SK-N-MC (cell line): ENCODE measurements around the gene SLC15A1.
A peak's percentile ranks its signal among the peaks of the same experiment; 100 is the strongest.
"Not testable (repeated sequence)": the region's sequence is repeated elsewhere in the genome, so short reads cannot be mapped to it uniquely, and the experiment has no call there.

ENCODE experiments used
- DNase-seq: peaks from one replicate; pipeline ENCODE4 v3.0.0-alpha.2; 2011; ENCODE audit warnings: low read depth, low spot score
- H3K27ac ChIP-seq: fragments of 200-600 bp; sonication (generic); 2 replicates; pipeline ENCODE4 v1.5.1; 2016; ENCODE audit warnings: mixed run types
- H3K36me3 ChIP-seq: fragments of 200-600 bp; sonication (generic); 2 replicates; pipeline ENCODE4 v1.6.1; 2017; ENCODE audit warnings: antibody characterized with exemption, low read length, mixed read lengths; ENCODE audit not compliant: insufficient read depth
- H3K4me3 ChIP-seq: fragments of 200-600 bp; sonication (generic); 2 replicates; pipeline ENCODE4 v1.5.1; 2016
- H3K9ac ChIP-seq: fragments of 200-600 bp; sonication (generic); 2 replicates; pipeline ENCODE4 v1.8.0; 2017; ENCODE audit warnings: mixed run types, mixed read lengths; ENCODE audit not compliant: insufficient read length
- H3K9me3 ChIP-seq: fragments of 200-600 bp; sonication (generic); 2 replicates; pipeline ENCODE4 v1.6.1; 2017; ENCODE audit warnings: low read depth, mild to moderate bottlenecking, antibody characterized with exemption, low read length, moderate library complexity, mixed read lengths
- EZH2 ChIP-seq: fragments of 200-600 bp; sonication (generic); IDR thresholded peaks from one replicate; pipeline ENCODE4 v1.6.1; 2017; ENCODE audit warnings: antibody characterized with exemption
- FOXP2 ChIP-seq: optimal IDR thresholded peaks from 2 replicates; pipeline ENCODE3; 2011; ENCODE audit warnings: mild to moderate bottlenecking, moderate library complexity; ENCODE audit not compliant: insufficient read depth; ENCODE audit errors: extremely low read length, control extremely low read depth
- POLR2AphosphoS5 ChIP-seq: IDR thresholded peaks from 2 replicates; pipeline ENCODE4 v1.6.1; 2012; ENCODE audit warnings: mild to moderate bottlenecking, low read depth, low read length, borderline replicate concordance

SLC15A1 gene

DNA sequence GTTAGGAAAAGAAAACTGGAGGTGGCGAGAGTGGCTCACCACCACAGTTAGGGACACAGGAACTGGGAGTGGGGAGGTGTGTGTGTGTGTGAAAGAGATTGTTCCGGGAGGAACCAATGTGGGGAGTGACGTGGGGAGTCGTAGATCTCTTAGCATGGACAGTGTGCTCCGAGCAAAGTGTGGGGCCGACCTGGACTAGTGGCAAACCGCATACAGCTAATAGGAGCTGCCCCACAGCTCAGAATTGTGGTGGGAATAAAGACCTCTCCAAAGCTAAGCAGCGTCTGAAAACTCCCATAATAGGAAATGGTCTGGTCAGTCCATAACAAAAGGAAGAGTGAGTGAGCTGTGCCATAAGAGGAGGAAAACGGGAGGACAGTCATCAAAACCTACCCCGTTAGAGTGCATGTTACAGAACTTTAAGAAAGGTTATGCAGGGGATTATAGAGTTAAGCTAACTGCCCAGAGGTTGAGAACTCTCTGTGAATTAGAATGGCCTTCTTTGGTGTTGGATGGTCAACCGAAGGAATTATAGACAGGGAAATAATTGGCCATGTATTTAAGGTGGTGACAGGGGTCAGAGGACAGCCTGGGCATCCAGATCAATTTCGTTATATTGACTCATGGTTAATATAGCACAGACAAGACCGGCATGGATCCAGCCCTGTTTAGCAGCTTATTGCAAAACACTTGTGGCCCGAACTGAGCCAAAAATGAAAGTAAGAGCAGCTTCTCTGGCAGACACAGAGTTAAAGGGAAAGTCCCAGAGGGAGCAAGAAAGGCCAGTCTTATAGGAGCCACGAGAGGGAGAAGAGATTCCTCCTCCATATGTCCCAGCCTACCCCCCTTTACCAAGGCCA, 8.9 kb upstream of the SLC15A1 start:
- Histone ChIP-seq H3K9ac (no peak overlapping the region), H3K36me3 (no peaks in the 10 kb centered on the region), H3K9me3 (no peaks in the 10 kb centered on the region), H3K27ac (no peak overlapping the region), H3K4me3 (no peak overlapping the region)
- no peak for TF ChIP-seq POLR2AphosphoS5
- TF ChIP-seq FOXP2: no peak
- TF ChIP-seq EZH2: no peak
- DNase-seq: no peak

DNA sequence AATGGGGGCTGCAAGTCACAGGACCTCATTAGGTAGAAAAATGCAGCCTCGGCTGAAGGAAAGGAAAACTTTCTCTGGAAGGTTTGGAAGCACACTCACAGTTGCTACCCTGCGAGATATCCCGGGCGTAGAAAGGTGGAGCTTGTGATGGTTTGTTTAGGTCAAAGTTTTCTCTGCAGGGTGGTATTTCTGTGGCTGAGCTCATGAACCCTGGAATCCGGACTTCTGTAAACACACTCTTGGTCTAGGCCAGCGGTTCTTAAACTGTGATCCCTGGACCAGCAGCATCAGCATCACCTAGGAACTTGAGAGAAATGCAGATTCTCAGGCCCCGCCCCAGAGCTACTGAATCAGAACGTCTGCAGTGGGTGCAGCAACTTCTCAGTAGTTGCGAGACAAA, 3.3 kb upstream of the SLC15A1 start:
- TF ChIP-seq EZH2: no peak
- no peak for TF ChIP-seq FOXP2
- no peak for TF ChIP-seq POLR2AphosphoS5
- H3K9me3 ChIP-seq: no peaks in the 10 kb centered on the region
- no peak overlapping the region for H3K27ac ChIP-seq
- H3K9ac ChIP-seq: no peak overlapping the region
- DNase-seq: no peak
- H3K36me3 ChIP-seq: no peaks in the 10 kb centered on the region
- no peak overlapping the region for H3K4me3 ChIP-seq

DNA sequence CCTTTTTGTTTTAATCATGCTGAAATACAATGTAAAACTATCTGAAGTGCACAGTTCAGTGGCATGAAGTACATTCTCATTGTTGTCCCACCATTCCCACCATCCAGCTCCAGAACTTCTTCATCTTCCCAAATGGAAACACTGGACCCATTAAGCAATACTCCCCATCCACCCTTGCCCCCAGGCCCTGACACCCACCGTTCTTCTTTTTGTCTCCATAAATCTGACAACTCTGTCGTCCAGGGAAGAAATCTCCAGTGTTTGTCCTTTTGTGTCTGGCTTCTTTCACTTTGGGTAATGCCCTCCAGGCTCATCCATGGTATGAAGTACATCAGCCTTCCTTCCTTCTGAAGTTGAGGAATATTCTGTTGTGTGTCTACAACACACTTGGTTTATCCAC, 2.6 kb upstream of the SLC15A1 start:
- H3K36me3 ChIP-seq: no peaks in the 10 kb centered on the region
- H3K27ac ChIP-seq: no peak overlapping the region
- H3K4me3 ChIP-seq: no peak overlapping the region
- H3K9me3 ChIP-seq: no peaks in the 10 kb centered on the region
- TF ChIP-seq FOXP2 (no peak), POLR2AphosphoS5 (no peak), EZH2 (no peak)
- no peak for DNase-seq
- H3K9ac ChIP-seq: no peak overlapping the region

DNA sequence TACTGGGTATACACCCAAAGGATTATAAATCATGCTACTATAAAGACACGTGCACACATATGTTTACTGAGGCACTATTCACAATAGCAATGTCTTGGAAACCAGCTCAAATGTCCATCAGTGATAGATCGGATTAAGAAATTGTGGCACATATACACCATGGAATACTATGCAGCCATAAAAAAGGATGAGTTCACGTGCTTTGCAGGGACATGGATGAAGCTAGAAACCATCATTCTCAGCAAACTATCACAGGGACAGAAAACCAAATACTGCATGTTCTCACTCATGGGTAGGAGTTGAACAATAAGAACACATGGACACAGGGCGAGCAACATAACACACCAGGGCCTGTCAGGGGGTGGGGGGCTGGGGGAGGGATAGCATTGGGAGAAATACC, 2.0 kb upstream of the SLC15A1 start:
- not testable (repeated sequence) for H3K4me3 ChIP-seq, DNase-seq, H3K9me3 ChIP-seq

DNA sequence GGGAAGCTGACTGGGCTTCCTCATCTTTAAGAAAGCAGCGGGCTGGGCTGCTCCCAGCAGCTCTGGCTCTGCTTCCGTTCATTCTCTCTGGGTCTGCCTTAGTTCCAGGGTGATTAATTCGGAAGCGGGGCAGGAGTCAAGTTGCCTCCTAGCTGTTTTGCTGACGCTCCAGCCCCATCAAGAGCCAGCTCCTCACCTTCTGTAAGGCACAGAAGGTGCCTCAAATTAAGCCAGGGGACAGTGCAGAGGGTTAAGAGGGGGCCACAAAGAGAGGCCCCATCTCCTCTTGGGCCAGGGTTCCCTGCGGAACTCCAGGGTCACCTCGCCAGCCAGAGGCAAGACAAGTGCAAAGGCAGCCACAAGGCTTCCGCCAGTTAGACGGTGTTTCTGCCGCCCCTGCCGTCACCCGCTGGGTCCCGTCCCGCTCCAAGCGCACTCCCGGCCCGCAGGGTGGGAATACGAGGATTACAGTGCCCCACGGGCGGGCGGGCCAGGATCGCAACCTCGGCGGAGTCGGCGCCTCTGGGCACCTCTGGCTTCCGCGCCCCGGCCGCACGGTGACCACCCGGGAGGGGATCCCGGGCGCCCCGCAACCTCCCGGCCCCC, 508 bp downstream of the SLC15A1 start:
- H3K4me3 ChIP-seq: peak overlapping the region; percentile 69
- no peak for DNase-seq
- H3K9ac ChIP-seq: no peak overlapping the region
- H3K27ac ChIP-seq: no peak overlapping the region
- H3K36me3 ChIP-seq: no peaks in the 10 kb centered on the region
- TF ChIP-seq FOXP2: no peak
- TF ChIP-seq EZH2: no peak
- TF ChIP-seq POLR2AphosphoS5: no peak
- no peaks in the 10 kb centered on the region for H3K9me3 ChIP-seq

More for the DNA sequence above, 2.0 kb upstream of the SLC15A1 start:
- H3K9ac ChIP-seq, H3K27ac ChIP-seq, H3K36me3 ChIP-seq: not testable (repeated sequence)

DNA sequence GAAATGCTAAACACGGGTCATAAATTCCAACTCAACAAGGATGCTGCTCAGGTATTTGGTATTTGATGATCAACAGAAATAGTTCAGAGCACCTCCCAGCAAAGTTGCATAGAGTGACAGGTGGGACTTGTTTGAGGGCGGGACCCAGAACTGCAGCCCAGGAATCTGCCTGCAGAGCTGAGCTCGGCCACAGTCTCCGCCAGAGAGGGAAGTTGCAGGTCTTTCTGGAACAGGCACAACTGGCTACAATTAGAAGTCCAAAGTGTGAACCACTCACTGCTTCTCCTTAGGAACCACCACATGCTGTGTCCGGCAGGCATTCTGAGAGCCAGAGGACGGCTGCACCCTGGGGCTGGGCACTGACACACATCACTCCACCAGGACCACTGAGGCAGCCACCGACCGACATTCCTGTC, 1.1 kb downstream of the SLC15A1 start:
- Histone ChIP-seq H3K9me3 (no peaks in the 10 kb centered on the region), H3K36me3 (no peaks in the 10 kb centered on the region), H3K4me3 (no peak overlapping the region), H3K27ac (no peak overlapping the region), H3K9ac (no peak overlapping the region)
- no peak for TF ChIP-seq POLR2AphosphoS5
- no peak for TF ChIP-seq EZH2
- no peak for TF ChIP-seq FOXP2
- no peak for DNase-seq

DNA sequence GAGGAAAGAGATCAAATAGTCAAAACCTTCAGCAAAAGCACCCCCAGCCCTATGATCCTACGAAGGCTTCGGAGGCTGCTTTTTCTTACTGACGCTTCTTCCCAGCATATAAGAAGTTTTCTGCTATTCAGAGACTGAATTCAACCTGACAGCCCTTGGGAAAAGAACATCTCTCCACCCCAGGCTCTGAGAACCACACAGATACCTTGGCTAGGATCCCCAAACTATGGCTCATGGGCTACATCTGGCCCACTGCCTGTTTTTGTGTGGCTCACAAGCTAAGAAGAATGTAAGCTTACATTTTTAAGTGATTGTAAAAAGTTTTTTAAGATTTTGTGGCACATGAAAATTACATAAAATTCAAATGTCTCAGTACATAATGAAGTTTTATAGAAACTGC, 3.0 kb downstream of the SLC15A1 start:
- no peak for DNase-seq
- Histone ChIP-seq H3K9me3 (no peaks in the 10 kb centered on the region), H3K27ac (no peak overlapping the region), H3K36me3 (no peaks in the 10 kb centered on the region), H3K9ac (no peak overlapping the region), H3K4me3 (no peak overlapping the region)
- TF ChIP-seq EZH2: no peak
- TF ChIP-seq POLR2AphosphoS5: no peak
- TF ChIP-seq FOXP2: no peak

DNA sequence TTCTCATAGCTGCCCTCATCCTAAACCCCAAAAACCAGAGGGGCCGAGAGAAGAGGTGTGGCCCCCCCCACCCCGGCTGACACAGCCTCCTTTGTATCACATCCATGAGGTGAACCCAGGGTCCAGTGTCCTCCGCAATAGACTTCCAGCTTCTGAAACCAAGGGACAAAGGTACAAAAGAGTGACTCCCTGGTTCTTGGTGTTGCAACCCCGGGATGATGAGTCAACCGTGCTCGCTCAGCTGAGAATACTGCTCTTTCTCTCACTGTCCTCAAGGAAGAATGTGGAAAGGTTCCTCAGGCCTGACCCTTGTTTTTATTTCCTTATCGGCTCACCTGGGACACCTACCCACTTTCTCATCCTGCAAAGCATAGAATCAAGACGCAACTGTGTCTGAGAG, 5.5 kb downstream of the SLC15A1 start:
- Histone ChIP-seq H3K9me3 (no peaks in the 10 kb centered on the region), H3K36me3 (no peaks in the 10 kb centered on the region), H3K9ac (no peak overlapping the region), H3K4me3 (no peak overlapping the region), H3K27ac (no peak overlapping the region)
- DNase-seq: no peak
- TF ChIP-seq EZH2 (no peak), FOXP2 (no peak), POLR2AphosphoS5 (no peak)
